Right renal pelvis (tissue), 4 donors: ENCODE results near the gene CACNA1C. TPM values are rescaled to one million over a fixed set of nuclear protein-coding genes. Genes with fewer than 3 reads are reported as not detected.
"Not testable (repeated sequence)": the region's sequence is repeated elsewhere in the genome, so short reads cannot be mapped to it uniquely, and the experiment has no call there.

Source experiments
- DNase-seq, 4 donors: peaks; one replicate each; pipeline ENCODE4 v3.0.0-alpha.2; 2013; ENCODE audit warnings: low read depth in 4 of 4, low spot score in 3 of 4, missing footprints in 1 of 4
- polyA plus RNA-seq, 4 donors: library from polyadenylated mRNA; unstranded; fragments of 120-200 nt; gene quantifications; one replicate each; pipeline ENCODE4 v1.2.1, GENCODE V29; 2013; ENCODE audit not compliant: insufficient read length in 4 of 4

CACNA1C gene
- polyA plus RNA-seq, 4 donors = 7.6 to 8.6 (median 7.9) TPM

DNA sequence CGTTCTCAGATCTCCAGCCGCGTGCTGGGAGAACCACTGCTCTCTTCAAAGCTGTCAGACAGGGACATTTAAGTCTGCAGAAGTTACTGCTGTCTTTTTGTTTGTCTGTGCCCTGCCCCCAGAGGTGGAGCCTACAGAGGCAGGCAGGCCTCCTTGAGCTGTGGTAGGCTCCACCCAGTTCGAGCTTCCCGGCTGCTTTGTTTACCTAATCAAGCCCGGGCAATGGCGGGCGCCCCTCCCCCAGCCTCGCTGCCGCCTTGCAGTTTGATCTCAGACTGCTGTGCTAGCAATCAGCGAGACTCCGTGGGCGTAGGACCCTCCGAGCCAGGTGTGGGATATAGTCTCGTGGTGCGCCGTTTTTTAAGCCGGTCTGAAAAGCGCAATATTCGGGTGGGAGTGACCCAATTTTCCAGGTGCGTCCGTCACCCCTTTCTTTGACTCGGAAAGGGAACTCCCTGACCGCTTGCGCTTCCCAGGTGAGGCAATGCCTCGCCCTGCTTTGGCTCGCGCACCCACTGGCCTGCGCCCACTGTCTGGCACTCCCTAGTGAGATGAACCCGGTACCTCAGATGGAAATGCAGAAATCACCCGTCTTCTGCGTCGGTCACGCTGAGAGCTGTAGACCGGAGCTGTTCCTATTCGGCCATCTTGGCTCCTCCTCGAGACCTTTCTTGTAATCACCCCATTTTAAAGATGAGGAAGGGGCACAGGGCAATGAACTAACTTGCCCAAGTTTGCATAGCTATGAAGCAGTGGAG is 83.1 kb downstream of the CACNA1C start:
- not testable (repeated sequence) for DNase-seq

DNA sequence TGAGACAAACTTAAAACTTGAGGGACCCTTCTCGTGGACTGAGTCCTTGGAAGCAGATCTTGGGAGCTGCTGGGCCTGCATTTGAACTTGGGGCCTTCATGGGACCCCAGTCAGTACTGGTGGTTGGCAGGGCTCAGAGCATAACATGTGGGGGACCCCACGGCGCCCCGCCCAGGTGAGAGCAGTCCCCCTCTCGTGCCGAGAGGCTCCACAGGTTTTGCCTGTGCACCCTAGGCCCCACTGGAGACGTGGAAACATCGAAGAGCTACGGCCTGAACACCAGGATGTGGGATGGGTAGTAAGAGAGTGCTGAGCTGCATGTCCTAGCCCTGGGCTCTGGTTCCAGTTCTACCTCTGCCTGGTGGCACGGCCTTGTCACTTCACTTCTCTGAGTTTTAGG is 84.1 kb downstream of the CACNA1C start:
- no peak for DNase-seq

DNA sequence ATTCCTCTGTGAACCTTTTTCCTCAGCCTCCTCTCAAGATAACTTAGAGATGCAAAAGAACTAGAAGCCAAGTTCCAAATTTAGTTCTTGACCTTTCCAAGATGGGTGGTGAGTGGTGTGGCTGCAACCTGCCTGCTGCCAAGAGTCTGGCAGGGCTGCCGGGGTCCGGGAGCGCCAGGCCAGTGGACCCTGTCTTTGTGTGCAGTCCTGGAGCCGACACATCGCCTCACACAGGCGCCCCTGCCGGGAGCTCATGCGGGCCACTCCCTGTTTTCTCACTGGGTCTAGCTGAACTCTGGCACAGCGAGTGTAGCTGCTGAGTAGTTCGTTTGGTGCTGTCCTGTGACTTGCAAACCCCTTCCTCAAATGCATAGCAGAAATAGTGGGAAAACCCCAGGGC is 84.9 kb downstream of the CACNA1C start:
- no peak for DNase-seq

DNA sequence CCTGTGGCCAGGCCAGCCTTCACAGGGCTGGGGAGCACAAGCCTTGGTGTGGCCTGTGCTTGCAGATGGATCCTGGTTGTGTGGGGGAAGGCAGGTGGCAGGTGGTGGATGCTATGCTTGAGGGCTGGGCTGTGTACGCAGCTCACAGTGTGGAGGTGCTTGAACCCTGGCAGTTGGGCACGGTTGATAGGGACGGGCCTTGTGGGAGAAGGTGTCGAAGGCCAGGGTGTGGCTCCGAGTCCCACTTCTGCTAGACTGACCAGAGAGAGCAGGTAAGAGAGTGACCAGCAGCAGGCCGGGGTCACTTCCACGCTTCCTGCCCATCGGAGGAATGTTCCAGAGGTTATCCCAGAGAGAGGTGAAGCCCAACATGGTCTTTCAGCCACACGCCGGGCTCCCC is 85.5 kb downstream of the CACNA1C start:
- DNase-seq = no peak

DNA sequence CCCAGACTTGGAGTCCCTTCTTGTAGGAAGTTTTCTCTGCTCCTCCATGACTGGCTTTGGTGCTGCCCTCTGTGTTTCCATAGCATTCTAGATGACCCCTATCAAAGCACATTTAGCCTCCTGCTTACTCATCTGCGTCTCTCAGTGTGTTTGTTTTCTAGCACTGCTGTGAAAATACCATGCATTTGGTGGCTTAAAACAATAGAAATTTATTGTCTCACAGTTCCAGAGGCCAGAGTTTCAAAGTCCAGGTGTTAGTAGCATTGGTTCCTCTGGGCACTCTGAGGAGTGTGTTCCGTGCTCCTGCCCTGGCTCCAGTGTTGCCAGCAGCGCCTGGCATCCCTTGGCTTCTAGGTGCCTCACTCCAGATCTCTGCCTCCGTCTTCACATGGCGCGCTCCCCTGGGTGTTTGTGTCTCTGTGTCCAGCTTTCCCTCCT is 86.1 kb downstream of the CACNA1C start:
- no peak for DNase-seq

DNA sequence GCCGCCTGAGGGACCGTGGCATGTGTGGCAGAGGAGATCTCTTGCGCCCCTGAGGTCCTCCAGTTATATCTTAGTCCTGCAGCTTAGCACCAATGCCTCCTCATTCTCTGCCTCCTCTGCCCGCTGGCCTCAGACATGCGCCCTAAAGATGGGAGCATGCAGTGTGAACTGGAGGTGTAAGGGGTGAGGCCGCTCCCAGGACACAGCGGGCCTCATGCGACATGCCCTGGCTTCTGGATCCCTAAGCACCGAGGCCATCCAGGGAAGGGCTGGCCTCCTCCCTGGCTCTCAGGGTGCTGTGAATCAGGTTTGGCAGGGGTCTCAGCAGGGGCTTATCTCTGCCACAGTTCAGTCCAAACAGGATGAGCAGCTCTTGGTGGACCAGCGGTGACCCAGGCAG is 86.9 kb downstream of the CACNA1C start:
- no peak for DNase-seq

DNA sequence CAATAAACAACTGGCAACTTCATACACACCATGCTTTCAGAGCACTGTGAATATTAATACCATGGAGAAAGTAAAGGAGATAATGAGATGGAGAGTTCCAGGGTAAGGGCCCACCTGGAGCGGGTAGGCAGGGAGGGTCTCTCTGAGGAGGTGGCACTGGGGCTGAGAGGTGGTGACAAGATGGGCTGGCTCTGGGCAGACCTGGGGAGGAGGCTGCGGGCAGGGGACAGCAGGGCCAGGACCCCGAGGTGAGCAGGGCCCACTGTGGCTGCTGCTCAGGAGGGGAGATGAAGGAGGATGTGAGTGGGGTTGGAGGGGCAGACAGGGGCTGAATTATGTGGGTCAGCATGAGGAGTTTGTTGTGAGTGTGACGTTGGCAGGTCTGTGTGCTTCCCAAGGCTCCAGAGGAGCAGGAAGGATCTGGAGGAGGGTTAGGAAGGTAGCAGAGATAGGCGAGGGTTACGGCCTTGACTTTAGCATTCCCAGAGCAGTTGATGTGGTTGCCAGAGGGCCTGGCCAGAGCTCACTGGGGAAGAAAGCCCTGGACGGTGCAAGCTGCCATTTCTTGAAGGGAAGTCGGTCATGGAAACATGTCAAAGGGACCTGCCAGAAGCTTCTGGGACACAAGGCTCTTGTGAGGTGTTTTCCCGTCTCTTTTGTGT is 88.2 kb downstream of the CACNA1C start:
- DNase-seq = no peak

DNA sequence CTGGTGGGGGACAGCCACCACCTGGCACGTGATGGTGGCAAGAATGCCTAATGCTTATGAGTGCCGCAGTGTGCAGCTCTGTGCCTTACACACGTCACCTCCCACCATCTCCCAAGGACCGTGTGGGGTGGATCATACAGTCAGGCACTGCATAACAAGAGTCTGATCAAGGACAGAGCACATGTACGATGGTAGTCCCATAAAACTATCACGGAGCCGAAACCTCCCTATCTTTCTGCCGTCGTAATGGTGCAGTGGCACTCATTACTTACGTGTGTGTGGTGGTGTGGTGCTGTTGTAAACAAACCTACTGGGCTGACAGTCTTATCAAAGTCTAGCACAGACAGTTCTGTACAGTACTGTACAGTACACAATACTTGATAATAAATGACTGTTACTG is 89.3 kb downstream of the CACNA1C start:
- no peak for DNase-seq

DNA sequence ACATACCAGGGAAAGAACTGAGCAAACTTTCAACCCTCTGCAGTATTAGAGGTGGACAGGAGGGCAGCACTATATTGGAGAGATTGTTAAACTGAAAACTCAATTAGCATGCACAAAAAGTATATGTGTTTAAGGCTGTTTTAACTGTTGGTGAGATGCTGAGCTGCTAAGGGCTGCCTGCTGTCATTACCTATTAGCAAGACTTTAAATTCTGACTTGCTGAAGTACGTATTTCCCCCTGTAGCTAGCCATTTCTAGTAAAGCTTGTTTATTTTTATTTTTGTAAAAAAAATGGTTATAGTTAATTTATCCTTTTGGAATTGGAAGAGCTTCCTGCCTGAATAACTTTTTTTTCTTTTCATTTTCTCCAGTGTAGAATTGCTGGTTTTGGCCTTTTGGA is 92.2 kb downstream of the CACNA1C start:
- no peak for DNase-seq

DNA sequence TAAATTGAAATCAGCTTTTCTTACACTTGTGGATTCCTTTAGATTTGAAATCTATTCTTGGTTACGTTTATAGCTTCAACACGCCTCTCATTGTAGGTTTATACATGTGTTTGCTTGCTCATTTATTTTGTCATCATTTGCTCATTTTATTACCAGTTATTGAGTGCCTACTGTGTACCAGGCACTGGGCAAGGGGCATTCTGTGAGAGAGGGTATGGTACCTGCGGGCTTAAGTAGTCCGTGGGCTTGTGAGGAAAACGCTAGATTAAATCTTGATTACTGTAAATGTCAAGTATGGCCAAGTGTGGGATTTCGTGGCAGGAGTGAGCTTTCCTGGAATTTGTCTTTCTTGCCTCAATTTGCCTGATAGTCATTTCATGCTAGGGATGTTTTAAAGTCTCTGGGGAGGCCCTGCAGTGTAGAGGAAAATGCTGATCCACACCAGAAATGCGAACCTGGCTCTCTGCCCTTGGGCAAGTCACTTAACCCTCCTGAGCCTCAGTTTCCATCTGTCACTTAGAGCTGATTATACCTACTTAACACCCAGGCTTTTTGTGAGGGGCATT is 92.7 kb downstream of the CACNA1C start:
- DNase-seq = no peak

DNA sequence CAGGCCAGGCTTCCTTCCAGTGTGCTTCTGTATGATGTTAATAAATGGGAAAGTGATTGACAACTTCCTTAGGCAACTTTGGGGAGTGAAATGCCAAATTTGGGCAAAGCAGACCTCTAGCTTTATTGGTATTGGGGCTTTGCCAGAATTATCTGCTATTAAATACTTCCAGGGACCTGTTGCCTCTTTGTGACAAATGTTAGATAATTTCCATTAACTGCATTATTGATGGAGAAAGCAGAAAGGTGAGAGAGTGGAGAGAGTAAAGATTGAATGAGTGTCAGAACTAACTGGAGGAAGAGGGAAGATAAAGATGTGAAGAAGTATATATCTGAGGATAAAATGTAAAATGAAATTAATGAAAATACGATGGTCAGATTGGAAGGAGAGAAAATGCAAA is 94.5 kb downstream of the CACNA1C start:
- no peak for DNase-seq

DNA sequence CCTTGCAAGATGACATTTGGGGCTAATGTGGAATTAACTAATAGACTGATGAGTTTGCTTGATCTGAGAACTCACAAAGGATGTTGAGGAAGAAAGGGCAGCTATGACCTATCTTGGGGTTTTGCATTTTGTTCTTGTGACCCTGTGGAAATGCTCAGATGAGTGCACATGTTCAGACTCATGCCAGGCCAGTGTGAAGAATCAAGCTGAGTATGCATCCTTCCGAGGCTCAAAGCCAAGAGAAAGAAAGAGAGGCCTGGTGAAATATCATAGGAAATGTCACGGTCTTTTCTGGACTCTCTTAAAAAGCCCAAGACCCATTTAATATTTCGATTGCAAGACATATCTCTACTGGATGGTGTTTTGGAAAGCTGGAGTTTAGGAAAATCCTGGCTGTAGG is 96.3 kb downstream of the CACNA1C start:
- DNase-seq = no peak

DNA sequence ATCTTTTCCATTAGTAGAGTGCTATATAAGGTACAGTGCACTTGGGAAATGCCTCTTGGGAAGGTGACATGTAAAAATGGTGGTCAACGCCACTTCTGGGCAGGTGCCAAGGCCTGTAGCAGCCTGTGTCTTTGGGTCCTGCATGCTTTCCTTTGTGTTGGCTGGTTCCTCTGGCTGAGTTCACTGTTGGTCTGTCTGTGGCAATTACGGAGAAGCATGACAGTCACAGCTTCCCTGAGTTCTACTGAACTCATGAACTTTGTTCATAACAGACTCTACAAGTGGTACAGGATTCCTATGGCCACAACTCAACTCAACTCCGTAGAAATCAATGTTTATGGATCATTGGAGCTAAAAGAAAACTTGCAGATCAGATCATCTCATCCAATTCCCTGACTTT is 98.0 kb downstream of the CACNA1C start:
- DNase-seq = no peak

DNA sequence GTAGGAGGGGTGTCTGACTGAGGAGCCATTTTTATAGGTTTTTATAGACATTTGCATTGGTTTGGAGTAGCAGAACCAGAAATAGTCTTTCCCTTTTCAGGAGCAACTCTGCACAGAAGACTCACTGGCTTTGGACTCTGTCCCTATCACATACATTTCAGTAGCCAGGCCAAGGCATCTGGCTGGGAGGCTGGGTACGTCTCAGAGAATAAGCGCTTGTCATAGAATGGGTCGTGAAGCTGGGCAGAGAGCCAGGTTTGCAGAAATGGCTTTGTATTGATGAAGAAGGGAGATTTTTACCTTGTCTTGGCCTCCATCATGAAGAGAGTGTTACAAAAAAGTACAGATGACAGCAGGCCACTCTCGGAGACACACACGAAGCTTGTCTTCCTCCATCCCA is 98.6 kb downstream of the CACNA1C start:
- DNase-seq = no peak

DNA sequence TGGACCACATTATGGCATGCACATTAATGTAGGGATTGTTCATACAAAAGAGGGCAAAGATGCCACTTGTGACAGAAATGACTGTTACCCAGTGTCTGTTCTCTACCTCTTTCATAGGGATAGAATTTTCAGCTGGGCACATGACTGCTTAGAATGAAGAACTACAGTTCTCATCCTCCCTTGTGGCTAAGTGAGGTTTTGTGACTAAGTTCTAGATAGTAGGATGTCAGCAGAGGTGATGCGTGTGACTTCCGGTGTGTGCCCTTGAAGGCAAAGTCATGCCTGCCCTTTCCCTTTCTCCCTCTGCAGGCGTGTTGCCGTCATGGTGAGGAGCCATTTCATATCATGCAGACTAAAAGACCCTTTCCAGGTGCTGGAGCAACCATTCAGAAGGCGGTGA is 99.3 kb downstream of the CACNA1C start:
- DNase-seq = no peak

DNA sequence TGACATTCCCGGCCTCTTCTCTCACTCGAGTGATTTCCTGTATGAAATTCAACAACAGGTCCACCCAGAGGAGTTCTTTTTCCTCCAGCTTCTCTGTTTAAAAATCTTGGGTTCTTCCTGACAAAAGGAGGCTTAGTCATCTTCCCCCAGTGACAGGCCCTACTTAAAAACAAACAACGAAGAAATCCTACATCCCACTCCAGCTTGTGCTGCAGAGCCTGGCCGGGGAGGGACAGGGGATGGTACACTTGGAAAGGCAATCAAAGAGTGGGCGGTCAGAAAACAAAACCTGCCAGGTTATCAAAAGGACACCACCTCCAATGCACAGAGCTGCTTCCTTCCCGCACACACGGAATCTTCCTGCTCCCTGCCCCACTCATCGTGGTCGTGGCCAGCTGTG is 101.3 kb downstream of the CACNA1C start:
- no peak for DNase-seq

DNA sequence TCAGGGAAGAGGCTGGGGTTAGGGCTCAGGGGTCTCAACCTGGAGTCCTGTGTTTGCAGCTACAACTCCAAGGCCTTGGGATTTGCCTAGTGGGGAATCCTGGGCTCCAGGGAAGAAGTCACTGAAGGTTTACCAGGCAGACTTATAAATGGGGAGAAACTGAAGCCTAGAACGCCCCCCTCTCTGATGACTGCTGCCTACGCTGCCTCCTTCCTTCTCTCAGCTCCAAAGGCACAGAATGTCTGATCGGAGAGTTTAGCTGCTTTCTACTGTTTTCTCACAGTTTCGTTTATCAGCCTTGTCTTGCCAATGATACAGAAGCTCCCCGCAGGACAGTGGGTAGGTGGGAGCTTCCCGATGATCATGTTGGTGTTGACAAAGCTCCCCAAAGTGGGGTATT is 101.7 kb downstream of the CACNA1C start:
- DNase-seq = no peak

DNA sequence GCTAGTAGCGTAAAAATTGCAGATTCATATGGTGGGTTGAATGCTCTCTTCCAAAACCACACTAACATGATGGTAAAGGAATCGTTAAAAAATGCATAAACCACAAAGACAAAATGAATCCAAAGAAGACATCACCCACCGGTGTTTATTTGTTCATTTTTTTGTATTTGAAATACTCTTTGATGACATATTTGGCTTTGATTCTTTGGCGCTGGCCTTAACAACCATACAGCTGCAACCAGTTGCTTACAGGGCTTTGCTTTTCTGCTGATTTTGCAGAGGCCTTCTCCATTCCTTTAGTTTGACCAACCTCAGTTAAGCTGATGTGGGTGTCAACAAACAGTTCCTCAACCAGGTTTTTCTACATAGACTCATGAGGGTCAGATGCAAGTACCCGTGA is 103.5 kb downstream of the CACNA1C start:
- no peak for DNase-seq

DNA sequence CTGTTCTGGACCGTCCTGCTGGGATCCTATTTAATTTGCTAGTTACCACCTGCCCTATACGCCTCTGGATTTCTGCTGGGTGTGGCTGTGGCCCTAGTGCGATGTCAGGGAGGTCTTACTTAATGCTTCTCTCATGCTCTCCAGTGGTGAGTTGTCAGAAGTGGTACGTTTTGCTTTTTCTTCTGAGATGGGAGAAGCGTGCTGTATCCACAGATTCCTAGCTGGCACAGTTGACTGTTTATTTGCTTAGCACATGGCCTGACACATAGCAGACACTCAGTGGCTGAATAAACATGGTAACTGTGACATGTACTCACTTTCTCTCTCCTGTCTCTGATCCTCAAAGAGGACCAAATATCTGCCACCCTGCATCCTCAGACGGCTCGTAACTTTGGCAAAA is 107.3 kb downstream of the CACNA1C start:
- no peak for DNase-seq

DNA sequence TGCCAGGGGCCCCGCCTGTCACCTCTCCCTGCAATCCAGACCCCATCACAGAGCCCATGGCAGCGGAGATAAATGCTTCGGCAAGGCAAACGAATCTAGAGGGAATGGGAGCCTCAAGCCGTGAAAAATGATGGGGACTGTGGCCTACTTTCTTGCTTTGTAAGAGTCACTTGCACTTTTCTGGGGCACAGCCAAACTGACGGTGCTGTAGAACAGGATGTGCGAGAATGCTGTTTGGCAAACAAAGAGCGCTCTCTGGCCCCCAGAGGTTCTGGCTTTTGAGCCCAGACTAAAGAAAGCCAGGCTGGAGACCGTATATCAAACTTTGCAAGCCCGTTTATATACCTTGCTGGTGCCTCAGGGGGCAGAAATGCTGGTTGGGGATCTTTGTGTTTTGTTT is 108.7 kb downstream of the CACNA1C start:
- no peak for DNase-seq

DNA sequence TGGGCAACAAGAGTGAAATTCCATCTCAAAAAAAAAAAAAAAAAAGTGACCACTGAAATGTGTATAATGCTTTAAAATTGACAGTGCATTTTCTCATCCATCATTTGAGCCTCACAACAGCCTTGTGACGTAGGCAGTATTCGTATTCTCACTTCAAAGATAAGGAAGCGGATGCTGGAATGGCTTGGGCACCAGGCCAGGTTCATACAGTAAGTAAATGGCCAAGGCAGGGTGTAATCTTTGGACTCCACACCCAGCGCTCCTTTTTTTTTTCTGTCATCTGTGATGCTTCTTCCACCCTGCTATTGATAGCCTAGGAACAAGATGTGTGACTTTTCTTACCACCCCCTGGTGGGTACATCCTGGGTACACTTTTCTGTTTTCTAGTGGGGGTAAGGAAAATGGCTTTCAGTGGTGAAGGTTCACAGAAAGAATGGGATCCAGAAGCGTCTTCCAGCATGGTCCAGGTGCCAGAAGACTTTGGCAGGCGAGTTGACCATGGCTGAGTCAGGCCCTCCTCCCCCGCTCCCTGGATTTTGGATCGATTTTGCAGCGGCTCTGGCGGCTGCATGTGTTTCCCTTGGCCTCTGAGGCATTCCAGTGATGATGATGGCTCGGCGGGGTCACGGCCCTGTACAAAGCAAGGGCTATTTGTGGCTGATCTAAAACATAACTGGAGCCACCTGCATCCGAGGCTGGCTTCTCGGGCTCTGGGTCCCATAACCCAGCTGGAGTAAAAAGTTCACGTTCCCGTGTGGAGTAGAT is 110.6 kb downstream of the CACNA1C start:
- DNase-seq = no peak
